Endothelial cell of umbilical vein (primary cell): ENCODE measurements around the gene BRI3. TPM values are rescaled to one million over a fixed set of nuclear protein-coding genes. Genes with fewer than 3 reads are reported as not detected.

ENCODE experiments used
- BruUV-seq: library from RNA; stranded (reverse); fragments of 400-500 nt; replicated peaks from 2 replicates; lab custom pipeline; 2021; lab: Mats Ljungman, UMichigan
- CTCF ChIA-PET: fragments of 300-600, 350-600 bp; sonication (Branson Sonifier 250); formaldehyde crosslinking; loops from one replicate; lab custom pipeline; 2021; ENCODE audit warnings: antibody characterized with exemption, inconsistent platforms; lab: Charles Lee
- POLR2A ChIA-PET: fragments of 300-600, 350-600 bp; sonication (Branson Sonifier 250); formaldehyde crosslinking; loops from one replicate; lab custom pipeline; 2021; ENCODE audit warnings: antibody characterized with exemption, inconsistent platforms; lab: Charles Lee
- DNase-seq: peaks from one replicate; pipeline ENCODE4 v3.0.0-alpha.2; 2011; ENCODE audit warnings: low read depth, low spot score
- FAIRE-seq: peaks from 2 replicates; lab custom pipeline; 2011; peaks lifted over from hg19 to GRCh38; lab: Jason Lieb, UNC
- H2AFZ ChIP-seq: 2 replicates; pipeline ENCODE4 v1.6.0; 2012; ENCODE audit warnings: low read depth, low read length, control low read depth, inconsistent platforms
- H3K27ac ChIP-seq: 2 replicates; pipeline ENCODE4 v1.5.1; 2011; ENCODE audit warnings: low read depth, mild to moderate bottlenecking, control low read depth, low read length, moderate library complexity; ENCODE audit not compliant: insufficient read depth
- H3K27me3 ChIP-seq, 2 experiments: 2 replicates each; pipeline versions ENCODE4 v1.6.0 to v1.6.1; 2011; ENCODE audit warnings: low read length in 2 of 2, mixed read lengths in 1 of 2; ENCODE audit not compliant: control insufficient read depth in 2 of 2, insufficient read depth in 2 of 2
- H3K36me3 ChIP-seq, 2 experiments: 2 replicates in 1 of 2; 3 replicates in 1 of 2; pipeline ENCODE4 v1.5.1; 2011; ENCODE audit warnings: low read length in 2 of 2, mild to moderate bottlenecking in 1 of 2, moderate library complexity in 1 of 2; ENCODE audit not compliant: control insufficient read depth in 2 of 2, insufficient read depth in 2 of 2; ENCODE audit errors: extremely low read depth in 1 of 2
- H3K4me1 ChIP-seq: 3 replicates; pipeline ENCODE4 v1.5.1; 2011; ENCODE audit warnings: mild to moderate bottlenecking, low read length; ENCODE audit not compliant: control insufficient read depth, insufficient read depth; ENCODE audit errors: extremely low read depth
- H3K4me2 ChIP-seq: 2 replicates; pipeline ENCODE4 v1.6.1; 2011; ENCODE audit warnings: low read length, control low read depth, mixed read lengths; ENCODE audit not compliant: insufficient read depth
- H3K4me3 ChIP-seq, 3 experiments: fragments of 200-600 bp in 1 of 3; sonication (generic), shearing (Covaris generic) in 1 of 3; replicated peaks in 1 of 3; 2 replicates each; pipeline ENCODE4 v1.5.1; 2011 to 2016; ENCODE audit warnings: control low read depth in 3 of 3, low read length in 3 of 3, mild to moderate bottlenecking in 2 of 3, inconsistent platforms in 1 of 3, low read depth in 1 of 3, moderate library complexity in 1 of 3; ENCODE audit not compliant: insufficient read depth in 1 of 3
- H3K79me2 ChIP-seq: 2 replicates; pipeline ENCODE4 v1.6.0; 2012; ENCODE audit warnings: low read length, inconsistent platforms; ENCODE audit not compliant: control insufficient read depth, insufficient read depth
- H3K9ac ChIP-seq: replicated peaks from 2 replicates; pipeline ENCODE3; 2011; ENCODE audit warnings: low read length, control low read depth; ENCODE audit not compliant: insufficient read depth; ENCODE audit errors: extremely low read depth
- H3K9me1 ChIP-seq: replicated peaks from 3 replicates; pipeline ENCODE4 v1.6.0; 2011; ENCODE audit warnings: mild to moderate bottlenecking, low read length; ENCODE audit not compliant: control insufficient read depth, insufficient read depth; ENCODE audit errors: extremely low read depth
- H3K9me3 ChIP-seq: replicated peaks from 2 replicates; pipeline ENCODE4 v1.5.1; 2012; ENCODE audit warnings: low read length, inconsistent platforms; ENCODE audit not compliant: control insufficient read depth, insufficient read depth
- H4K20me1 ChIP-seq: replicated peaks from 2 replicates; pipeline ENCODE3; 2011; ENCODE audit warnings: mild to moderate bottlenecking, low read length; ENCODE audit not compliant: control insufficient read depth, insufficient read depth; ENCODE audit errors: extremely low read depth
- EZH2 ChIP-seq: IDR thresholded peaks from 2 replicates; pipeline ENCODE4 v1.6.1; 2012; ENCODE audit warnings: borderline replicate concordance, low read depth, mild to moderate bottlenecking, moderate library complexity, low read length, inconsistent platforms; ENCODE audit not compliant: severe bottlenecking
- FOS ChIP-seq: IDR thresholded peaks from 2 replicates; pipeline ENCODE4 v1.6.1; 2011; ENCODE audit warnings: mild to moderate bottlenecking, low read length, moderate library complexity, borderline replicate concordance; ENCODE audit not compliant: insufficient read depth
- GATA2 ChIP-seq: IDR thresholded peaks from 2 replicates; pipeline ENCODE4 v1.7.0; 2011; ENCODE audit warnings: low read depth, mild to moderate bottlenecking, moderate library complexity, mixed read lengths, low read length; ENCODE audit not compliant: insufficient read length, insufficient read depth
- JUN ChIP-seq: IDR thresholded peaks from 2 replicates; pipeline ENCODE4 v1.6.1; 2011; ENCODE audit warnings: borderline replicate concordance, low read depth; ENCODE audit not compliant: insufficient read length, insufficient read depth
- MYC ChIP-seq: IDR thresholded peaks from one replicate; pipeline ENCODE4 v1.6.1; 2011; ENCODE audit warnings: mild to moderate bottlenecking, low read depth, low read length
- POLR2A ChIP-seq: IDR thresholded peaks from 2 replicates; pipeline ENCODE4 v1.6.1; 2012; ENCODE audit warnings: low read depth, mild to moderate bottlenecking, control low read depth, low read length
- POLR2AphosphoS5 ChIP-seq: IDR thresholded peaks from 2 replicates; pipeline ENCODE4 v1.6.1; 2012; ENCODE audit warnings: low read depth, mild to moderate bottlenecking, control low read depth, low read length, moderate library complexity; ENCODE audit not compliant: insufficient read depth
- dilution Hi-C: fragments of 300-500 bp; cut with MboI; formaldehyde crosslinking; loops from one replicate; pipeline ENCODE4 v1.15.0; 2019; ENCODE audit warnings: low sequenced_read_pairs; ENCODE audit not compliant: extremely low pct_ligation_motif_present
- intact Hi-C: fragments of 100-400 bp; cut with micrococcal nuclease; formaldehyde crosslinking; loops from one replicate; pipeline ENCODE4 v1.10.0; 2022
- polyA plus RNA-seq, 4 experiments: library from polyadenylated mRNA; depleted of rRNA in 3 of 4; stranded (reverse) in 3 of 4; unstranded in 1 of 4; fragments of >200 nt; gene quantifications; 2 replicates each; pipeline versions ENCODE4 v1.2.1 to v1.2.3, GENCODE V29; 2011 to 2012; ENCODE audit warnings: missing spikeins in 1 of 4
- total RNA-seq: library from RNA; stranded (reverse); gene quantifications from 2 replicates; pipeline ENCODE4 v1.2.3, GENCODE V29; 2021
- TF ChIP-seq, protein P1 (sequence below), 2 donors: IDR thresholded peaks; 1 replicate in 1 of 2; 2 replicates in 1 of 2; pipeline ENCODE4 v1.5.1; 2011; ENCODE audit warnings: low read length in 2 of 2, mild to moderate bottlenecking in 2 of 2, moderate library complexity in 2 of 2, control low read depth in 1 of 2, inconsistent platforms in 1 of 2, low read depth in 1 of 2; ENCODE audit not compliant: insufficient read depth in 1 of 2; ENCODE audit errors: extremely low read depth in 1 of 2
- TF ChIP-seq, protein P2 (sequence below): IDR thresholded peaks from 2 replicates; pipeline ENCODE4 v1.6.1; 2011; ENCODE audit not compliant: insufficient read depth, insufficient read length

The BRI3 gene
- total and polyA plus RNA-seq, 2 donors (not counting 3 experiments of a cell fraction or from before 2014, with no cell fraction given): 214 to 317 TPM

DNA sequence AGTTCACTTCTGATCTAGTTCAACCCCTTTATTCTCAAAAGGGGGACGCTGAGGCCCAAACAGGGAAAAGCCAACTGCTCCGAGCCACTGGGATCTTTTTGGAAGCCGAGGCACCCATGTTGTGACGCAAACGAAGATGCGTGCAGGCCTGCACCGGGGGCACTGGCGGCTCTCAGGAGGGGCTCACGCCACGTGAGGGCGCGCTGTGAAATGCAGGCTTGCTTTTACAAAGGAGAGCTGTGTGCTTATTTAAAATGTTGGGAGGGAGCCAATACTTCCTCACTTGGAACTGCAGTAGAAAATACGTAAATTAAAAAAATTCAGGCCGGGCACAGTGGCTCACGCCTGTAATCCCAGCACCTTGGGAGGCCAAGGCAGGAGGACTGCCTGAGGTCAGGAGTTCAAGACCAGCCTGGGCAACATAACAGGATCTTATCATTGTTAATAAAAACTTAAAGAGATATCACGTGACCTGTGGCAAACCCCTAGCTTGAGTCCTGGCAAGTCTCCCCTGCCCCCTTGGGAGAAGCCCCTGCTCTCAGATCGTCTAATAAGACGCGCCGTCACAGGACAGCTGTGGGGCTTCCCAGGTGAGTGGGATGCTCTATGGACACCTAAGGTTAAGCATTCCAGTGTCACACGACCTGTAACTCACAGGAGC is 16.3 kb downstream of the BRI3 start:
- Histone ChIP-seq H3K9me3 (no peaks in the 10 kb centered on the region), H3K27me3 (no peaks in the 10 kb centered on the region), H3K4me3 (no peak overlapping the region), H3K27ac (no peak overlapping the region), H2AFZ (no peak overlapping the region), H4K20me1 (no peaks in the 10 kb centered on the region), H3K4me1 (no peaks in the 10 kb centered on the region), H3K79me2 (peaks cover 4% of the 10 kb centered on the region), H3K9ac (no peak overlapping the region), H3K36me3 (peaks cover 0 to 11% of the 10 kb centered on the region in 2 experiments), H3K4me2 (no peak overlapping the region), H3K9me1 (no peaks in the 10 kb centered on the region)
- intact Hi-C loops (loop anchor here (10.0 kb wide), 1 partner anchor 537 kb away; no protein-coding TSS in a partner anchor), dilution Hi-C loops (no loop called here)
- ChIA-PET POLR2A (no interaction called here), CTCF (interaction anchor here (1.2 to 1.6 kb wide), 2 partner anchors 104 to 543 kb away, joined by 4 to 5 read pairs; no protein-coding TSS in a partner anchor)
- FAIRE-seq: no peak
- no TSS peak for BruUV-seq
- no peak for TF ChIP-seq POLR2AphosphoS5
- no peak for TF ChIP-seq MYC
- no peak for TF ChIP-seq JUN
- no peak for TF ChIP-seq EZH2
- no peak for TF ChIP-seq POLR2A
- no peak for TF ChIP-seq FOS
- TF ChIP-seq, protein P1, sequence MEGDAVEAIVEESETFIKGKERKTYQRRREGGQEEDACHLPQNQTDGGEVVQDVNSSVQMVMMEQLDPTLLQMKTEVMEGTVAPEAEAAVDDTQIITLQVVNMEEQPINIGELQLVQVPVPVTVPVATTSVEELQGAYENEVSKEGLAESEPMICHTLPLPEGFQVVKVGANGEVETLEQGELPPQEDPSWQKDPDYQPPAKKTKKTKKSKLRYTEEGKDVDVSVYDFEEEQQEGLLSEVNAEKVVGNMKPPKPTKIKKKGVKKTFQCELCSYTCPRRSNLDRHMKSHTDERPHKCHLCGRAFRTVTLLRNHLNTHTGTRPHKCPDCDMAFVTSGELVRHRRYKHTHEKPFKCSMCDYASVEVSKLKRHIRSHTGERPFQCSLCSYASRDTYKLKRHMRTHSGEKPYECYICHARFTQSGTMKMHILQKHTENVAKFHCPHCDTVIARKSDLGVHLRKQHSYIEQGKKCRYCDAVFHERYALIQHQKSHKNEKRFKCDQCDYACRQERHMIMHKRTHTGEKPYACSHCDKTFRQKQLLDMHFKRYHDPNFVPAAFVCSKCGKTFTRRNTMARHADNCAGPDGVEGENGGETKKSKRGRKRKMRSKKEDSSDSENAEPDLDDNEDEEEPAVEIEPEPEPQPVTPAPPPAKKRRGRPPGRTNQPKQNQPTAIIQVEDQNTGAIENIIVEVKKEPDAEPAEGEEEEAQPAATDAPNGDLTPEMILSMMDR (IDR thresholded peaks at IDR 0.05; ENCODE audit: extremely low read depth in 1 of 2, insufficient read depth in 1 of 2, low read depth in 1 of 2, low read length in 2 of 2): no peak
- no peak for TF ChIP-seq GATA2
- TF ChIP-seq, protein P2, sequence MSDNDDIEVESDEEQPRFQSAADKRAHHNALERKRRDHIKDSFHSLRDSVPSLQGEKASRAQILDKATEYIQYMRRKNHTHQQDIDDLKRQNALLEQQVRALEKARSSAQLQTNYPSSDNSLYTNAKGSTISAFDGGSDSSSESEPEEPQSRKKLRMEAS: no peak
- DNase-seq: no peak
